ENCODE data around the gene KIF26A. TPM values are rescaled to one million over a fixed set of nuclear protein-coding genes. Genes with fewer than 3 reads are reported as not detected.

Gene KIF26A
- total RNA-seq, 1 donor from 2014 or later = 20.0 TPM

GRCh38 chr14:104117341-104118005 is 20.9 kb upstream of the KIF26A start:
- Mint-ChIP-seq H3K36me3 (no peaks in the 10 kb centered on the region), H3K9me3 (no peaks in the 10 kb centered on the region), H3K4me3 (peak overlapping the region; percentile 62), H3K4me1 (peaks cover 10% of the 10 kb centered on the region), H3K27me3 (ENCODE audit: low read depth) (peaks cover 58% of the 10 kb centered on the region), H3K27ac (peak overlapping the region; percentile 21)
- peak; percentile 19 to 44 for DNase-seq (ENCODE audit: low spot score in 2 of 2, unreplicated experiment in 2 of 2)
- TF ChIP-seq, protein P1, sequence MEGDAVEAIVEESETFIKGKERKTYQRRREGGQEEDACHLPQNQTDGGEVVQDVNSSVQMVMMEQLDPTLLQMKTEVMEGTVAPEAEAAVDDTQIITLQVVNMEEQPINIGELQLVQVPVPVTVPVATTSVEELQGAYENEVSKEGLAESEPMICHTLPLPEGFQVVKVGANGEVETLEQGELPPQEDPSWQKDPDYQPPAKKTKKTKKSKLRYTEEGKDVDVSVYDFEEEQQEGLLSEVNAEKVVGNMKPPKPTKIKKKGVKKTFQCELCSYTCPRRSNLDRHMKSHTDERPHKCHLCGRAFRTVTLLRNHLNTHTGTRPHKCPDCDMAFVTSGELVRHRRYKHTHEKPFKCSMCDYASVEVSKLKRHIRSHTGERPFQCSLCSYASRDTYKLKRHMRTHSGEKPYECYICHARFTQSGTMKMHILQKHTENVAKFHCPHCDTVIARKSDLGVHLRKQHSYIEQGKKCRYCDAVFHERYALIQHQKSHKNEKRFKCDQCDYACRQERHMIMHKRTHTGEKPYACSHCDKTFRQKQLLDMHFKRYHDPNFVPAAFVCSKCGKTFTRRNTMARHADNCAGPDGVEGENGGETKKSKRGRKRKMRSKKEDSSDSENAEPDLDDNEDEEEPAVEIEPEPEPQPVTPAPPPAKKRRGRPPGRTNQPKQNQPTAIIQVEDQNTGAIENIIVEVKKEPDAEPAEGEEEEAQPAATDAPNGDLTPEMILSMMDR (IDR thresholded peaks at IDR 0.05; ENCODE audit: unreplicated experiment) = no peak

GRCh38 chr14:104118006-104118844 is 20.2 kb upstream of the KIF26A start:
- Mint-ChIP-seq H3K9me3 (no peaks in the 10 kb centered on the region), H3K4me1 (peaks cover 10% of the 10 kb centered on the region), H3K4me3 (peak overlapping the region; percentile 17), H3K36me3 (no peaks in the 10 kb centered on the region), H3K27me3 (ENCODE audit: low read depth) (peaks cover 62% of the 10 kb centered on the region), H3K27ac (no peak overlapping the region)
- TF ChIP-seq, protein P1 (IDR thresholded peaks at IDR 0.05; ENCODE audit: unreplicated experiment) = no peak
- peak; percentile 18 to 39 for DNase-seq (ENCODE audit: low spot score in 2 of 2, unreplicated experiment in 2 of 2)

- H3K27ac Mint-ChIP-seq = no peak overlapping the region
- DNase-seq (ENCODE audit: low spot score in 2 of 2, unreplicated experiment in 2 of 2) = peak in 1 of 2 experiments; percentile 9
- peaks cover 64% of the 10 kb centered on the region for H3K27me3 Mint-ChIP-seq (ENCODE audit: low read depth)
- H3K4me1 Mint-ChIP-seq = peaks cover 10% of the 10 kb centered on the region
- no peaks in the 10 kb centered on the region for H3K36me3 Mint-ChIP-seq
- no peak overlapping the region for H3K4me3 Mint-ChIP-seq
- peaks cover 5% of the 10 kb centered on the region for H3K9me3 Mint-ChIP-seq
- TF ChIP-seq, protein P1 (IDR thresholded peaks at IDR 0.05; ENCODE audit: unreplicated experiment) = no peak
Measured at GRCh38 chr14:104119119-104119487, 19.3 kb upstream of the KIF26A start.

DNA sequence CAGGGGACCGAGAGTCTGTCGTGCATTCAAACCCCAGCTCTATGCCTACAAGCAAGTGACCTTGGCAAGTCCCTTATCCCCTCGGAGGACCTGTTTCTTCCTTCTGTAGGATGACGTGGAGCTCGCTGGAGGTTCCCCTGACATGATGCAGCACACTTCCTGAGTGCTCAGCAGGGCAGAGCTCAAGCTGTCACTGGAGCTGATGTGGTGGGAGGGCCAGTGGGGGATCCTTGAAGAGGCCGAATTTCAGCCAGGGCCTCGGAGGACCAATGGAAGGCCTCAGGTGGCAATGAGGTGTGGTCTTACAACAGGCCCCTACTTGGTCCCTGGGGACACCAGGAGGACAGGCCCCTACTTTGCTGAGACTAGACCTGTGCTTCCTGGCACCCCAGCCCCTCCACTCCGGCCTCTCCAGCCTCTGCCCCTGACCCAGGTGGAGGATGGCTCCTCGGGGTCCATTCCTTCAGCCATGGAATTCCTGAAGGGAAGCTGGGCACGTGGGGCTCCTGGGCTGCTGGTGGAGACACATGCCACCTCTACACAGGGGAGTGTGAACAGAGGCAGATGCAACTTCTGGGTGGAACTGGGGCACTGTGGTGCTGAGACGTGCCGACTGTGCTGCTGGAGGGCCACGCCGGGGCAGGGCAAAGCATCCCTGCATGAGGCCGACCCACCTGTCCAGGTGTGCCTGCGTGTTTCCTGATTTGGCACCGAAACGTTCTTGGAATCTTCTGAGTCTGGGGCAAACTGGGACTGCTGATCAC is 18.7 kb upstream of the KIF26A start:
- Mint-ChIP-seq H3K9me3 (peaks cover 7% of the 10 kb centered on the region), H3K4me3 (no peak overlapping the region), H3K36me3 (no peaks in the 10 kb centered on the region), H3K4me1 (peaks cover 10% of the 10 kb centered on the region), H3K27me3 (ENCODE audit: low read depth) (peaks cover 59% of the 10 kb centered on the region), H3K27ac (no peak overlapping the region)
- DNase-seq (ENCODE audit: low spot score in 2 of 2, unreplicated experiment in 2 of 2) = peak in 1 of 2 experiments; percentile 3
- TF ChIP-seq, protein P1 (IDR thresholded peaks at IDR 0.05; ENCODE audit: unreplicated experiment) = no peak

DNA sequence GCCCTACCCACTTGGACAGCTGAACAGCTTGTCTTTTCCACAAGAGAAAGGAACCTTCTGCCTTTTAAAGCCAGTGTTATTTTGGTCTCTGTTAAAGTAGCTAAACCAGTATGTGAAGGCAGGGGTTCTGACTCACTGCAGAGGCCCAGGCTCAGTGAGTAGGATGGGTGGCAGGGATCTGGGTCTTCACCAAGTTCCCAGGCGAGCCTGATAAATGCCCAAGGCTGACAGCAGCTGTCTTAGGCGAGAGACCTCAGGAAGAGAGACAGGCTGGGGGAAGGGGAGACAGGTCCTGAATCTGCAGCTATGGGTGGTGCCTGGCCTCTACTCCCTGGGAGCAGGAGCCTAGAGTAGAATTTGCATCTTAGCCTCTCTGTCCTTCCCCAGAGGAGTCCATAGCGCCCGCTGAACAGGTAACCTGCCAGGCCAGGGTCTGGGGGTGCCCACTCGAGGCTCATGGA is 18.1 kb upstream of the KIF26A start:
- peaks cover 3% of the 10 kb centered on the region for H3K36me3 Mint-ChIP-seq
- no peak overlapping the region for H3K4me3 Mint-ChIP-seq
- peaks cover 11% of the 10 kb centered on the region for H3K9me3 Mint-ChIP-seq
- TF ChIP-seq, protein P1 (IDR thresholded peaks at IDR 0.05; ENCODE audit: unreplicated experiment) = no peak
- H3K27ac Mint-ChIP-seq = no peak overlapping the region
- peak in 1 of 2 experiments; percentile 12 for DNase-seq (ENCODE audit: low spot score in 2 of 2, unreplicated experiment in 2 of 2)
- peaks cover 10% of the 10 kb centered on the region for H3K4me1 Mint-ChIP-seq
- H3K27me3 Mint-ChIP-seq (ENCODE audit: low read depth) = peaks cover 56% of the 10 kb centered on the region
